Spleen (tissue), 11 donors: Measurements from ENCODE around the gene UFD1. TPM values are rescaled to one million over a fixed set of nuclear protein-coding genes. Genes with fewer than 3 reads are reported as not detected.

Source experiments
- DNase-seq: peaks from one replicate; pipeline ENCODE4 v3.0.0-alpha.2; 2020
- H3K27ac ChIP-seq, 8 donors: fragments of 200-600 bp; sonication (generic) in 7 of 8; 1 replicate in 4 of 8; 2 replicates in 4 of 8; pipeline versions ENCODE4 v1.5.0 to v1.8.0; 2016 to 2021; ENCODE audit warnings: inconsistent platforms in 4 of 8, mild to moderate bottlenecking in 4 of 8, moderate library complexity in 1 of 8
- H3K27me3 ChIP-seq, 7 donors: fragments of 200-600 bp; sonication (generic) in 6 of 7; replicated peaks in 1 of 7; 1 replicate in 4 of 7; 2 replicates in 3 of 7; pipeline versions ENCODE4 v1.5.0 to v1.8.0; 2016 to 2021; ENCODE audit warnings: inconsistent platforms in 3 of 7, mild to moderate bottlenecking in 1 of 7
- H3K36me3 ChIP-seq, 6 donors: fragments of 200-600 bp; sonication (generic) in 5 of 6; 1 replicate in 4 of 6; 2 replicates in 2 of 6; pipeline versions ENCODE4 v1.5.0 to v1.8.0; 2016 to 2021; ENCODE audit warnings: inconsistent platforms in 2 of 6
- H3K4me1 ChIP-seq, 6 donors: fragments of 200-600 bp; sonication (generic) in 5 of 6; 1 replicate in 3 of 6; 2 replicates in 3 of 6; pipeline versions ENCODE4 v1.5.0 to v1.8.0; 2016 to 2021; ENCODE audit warnings: inconsistent platforms in 3 of 6
- H3K4me3 ChIP-seq, 8 donors: fragments of 200-600 bp; sonication (generic) in 7 of 8; 1 replicate in 4 of 8; 2 replicates in 4 of 8; pipeline versions ENCODE4 v1.5.0 to v1.8.0; 2016 to 2021; ENCODE audit warnings: inconsistent platforms in 4 of 8, mild to moderate bottlenecking in 4 of 8, moderate library complexity in 2 of 8
- H3K9me3 ChIP-seq, 8 donors: fragments of 200-600 bp; sonication (generic) in 7 of 8; 1 replicate in 4 of 8; 2 replicates in 4 of 8; pipeline versions ENCODE4 v1.5.0 to v1.8.0; 2016 to 2021; ENCODE audit warnings: inconsistent platforms in 4 of 8
- CTCF ChIP-seq, 11 experiments: fragments of 200-600 bp in 7 of 11; fragments of 450-650 bp in 4 of 11; sonication (generic) in 4 of 11; IDR thresholded peaks in 8 of 11; conservative IDR thresholded peaks in 3 of 11; 1 replicate in 7 of 11; 2 replicates in 4 of 11; pipeline versions ENCODE4 v1.4.0 to v1.8.0; 2016 to 2021; ENCODE audit warnings: antibody characterized with exemption in 11 of 11, inconsistent platforms in 4 of 11, mild to moderate bottlenecking in 1 of 11
- POLR2A ChIP-seq, 3 donors: fragments of 450-650 bp; IDR thresholded peaks; one replicate each; pipeline ENCODE4 v1.5.1; 2017; ENCODE audit warnings: antibody characterized with exemption in 3 of 3, mild to moderate bottlenecking in 1 of 3
- POLR2AphosphoS5 ChIP-seq, 3 donors: sonication (generic); formaldehyde crosslinking; IDR thresholded peaks; one replicate each; pipeline ENCODE4 v1.5.1; 2017; ENCODE audit warnings: antibody characterized with exemption in 3 of 3
- WGBS, 5 donors: extraction: QIAGEN DNeasy Blood & Tissue Kit in 3 of 5; methylation state at CpG; one replicate each; pipeline versions ENCODE4 v1.1.5 to v1.1.7; 2013 to 2018; 5-methylcytosine and 5-hydroxymethylcytosine counted together
- intact Hi-C: fragments of 100-400 bp; cut with DNase I; formaldehyde crosslinking; loops from one replicate; pipeline ENCODE4 v1.15.0; 2023; ENCODE audit warnings: low total_unique reads
- polyA plus RNA-seq, 3 donors: library from polyadenylated mRNA; stranded (reverse); fragments of 200-250 nt; gene quantifications; one replicate each; pipeline ENCODE4 v1.2.1, GENCODE V29; 2013
- total RNA-seq, 7 donors: library from RNA; depleted of rRNA in 3 of 7; stranded (reverse); fragments of >200 nt in 3 of 7; fragmentation: NEBNext Ultra II Directional in 4 of 7; extraction: Animal tissue kit (Norgen Biotek cat#: 25700) in 4 of 7; gene quantifications; one replicate each; pipeline versions ENCODE4 v1.1.0 to v1.2.1, GENCODE V29; 2016 to 2021
- donor health status: healthy with polysubstance abuse.
- donor health status: DM: no; HTN: no; CAD: no; lungs with moderate emphysema.
- donor health status: DM: no; HTN: no; CAD: no.
- donor health status: Bipolar disorder and iron deficiency.
- donor health status: healthy.
- donor health status: DM: no; HTN: no; CAD: no.
- donor health status: DM: yes; HTN: yes; CAD: no.

UFD1 gene
- total and polyA plus RNA-seq, 10 donors: 35.6 to 55.4 (median 42.4) TPM

- intact Hi-C loops: no loop called here
- peaks cover 8 to 100% (median 85%) of the 10 kb centered on the region in 6 donors for H3K36me3 ChIP-seq
- no peak overlapping the region for H3K4me3 ChIP-seq
- H3K9me3 ChIP-seq: no peaks in the 10 kb centered on the region
- WGBS, 5 donors: 87 to 92% (median 89%) methylated on average over 4 of the region's 4 CpGs
- H3K4me1 ChIP-seq: no peaks in the 10 kb centered on the region
- no peak for TF ChIP-seq CTCF (IDR thresholded peaks at IDR 0.05 in 8 of 11, conservative IDR thresholded peaks at IDR 0.05 in 3 of 11)
- no peak for TF ChIP-seq POLR2AphosphoS5 (IDR thresholded peaks at IDR 0.05)
- TF ChIP-seq POLR2A (IDR thresholded peaks at IDR 0.05): no peak
- no peak for DNase-seq
- H3K27ac ChIP-seq: no peak overlapping the region
- no peaks in the 10 kb centered on the region for H3K27me3 ChIP-seq
Observed at GRCh38 chr22:19464975-19465374, 14.0 kb downstream of the UFD1 start.

GRCh38 chr22:19464546-19464945 lies 14.4 kb downstream of the UFD1 start:
- Histone ChIP-seq H3K27me3 (no peaks in the 10 kb centered on the region), H3K4me1 (no peaks in the 10 kb centered on the region), H3K27ac (no peak overlapping the region), H3K9me3 (no peaks in the 10 kb centered on the region), H3K4me3 (no peak overlapping the region), H3K36me3 (peaks cover 8 to 100% (median 84%) of the 10 kb centered on the region in 6 donors)
- no peak for TF ChIP-seq POLR2A (IDR thresholded peaks at IDR 0.05)
- TF ChIP-seq CTCF (IDR thresholded peaks at IDR 0.05 in 8 of 11, conservative IDR thresholded peaks at IDR 0.05 in 3 of 11): no peak
- no peak for TF ChIP-seq POLR2AphosphoS5 (IDR thresholded peaks at IDR 0.05)
- intact Hi-C loops: no loop called here
- WGBS, 5 donors: 62 to 87% (median 71%) methylated on average over 1 of the region's 1 CpG
- no peak for DNase-seq

- DNase-seq: no peak
- no peaks in the 10 kb centered on the region for H3K4me1 ChIP-seq
- TF ChIP-seq CTCF (IDR thresholded peaks at IDR 0.05 in 8 of 11, conservative IDR thresholded peaks at IDR 0.05 in 3 of 11): no peak
- no peak for TF ChIP-seq POLR2AphosphoS5 (IDR thresholded peaks at IDR 0.05)
- no peak for TF ChIP-seq POLR2A (IDR thresholded peaks at IDR 0.05)
- no peak overlapping the region for H3K27ac ChIP-seq
- WGBS, 5 donors: 74 to 86% (median 80%) methylated on average over 7 of the region's 7 CpGs
- H3K9me3 ChIP-seq: no peaks in the 10 kb centered on the region
- intact Hi-C loops: no loop called here
- no peaks in the 10 kb centered on the region for H3K27me3 ChIP-seq
- peaks cover 8 to 100% (median 79%) of the 10 kb centered on the region in 6 donors for H3K36me3 ChIP-seq
- H3K4me3 ChIP-seq: no peak overlapping the region
Observed at GRCh38 chr22:19463491-19464469, 15.2 kb downstream of the UFD1 start.

GRCh38 chr22:19463008-19463407 lies 16.0 kb downstream of the UFD1 start:
- TF ChIP-seq POLR2AphosphoS5 (IDR thresholded peaks at IDR 0.05): no peak
- no peak for TF ChIP-seq CTCF (IDR thresholded peaks at IDR 0.05 in 8 of 11, conservative IDR thresholded peaks at IDR 0.05 in 3 of 11)
- no peak for TF ChIP-seq POLR2A (IDR thresholded peaks at IDR 0.05)
- no peak overlapping the region for H3K4me3 ChIP-seq
- H3K4me1 ChIP-seq: no peaks in the 10 kb centered on the region
- H3K9me3 ChIP-seq: no peaks in the 10 kb centered on the region
- no peaks in the 10 kb centered on the region for H3K27me3 ChIP-seq
- no peak overlapping the region for H3K27ac ChIP-seq
- intact Hi-C loops: no loop called here
- H3K36me3 ChIP-seq: peaks cover 8 to 100% (median 76%) of the 10 kb centered on the region in 6 donors
- WGBS, 5 donors: 94 to 98% (median 96%) methylated on average over 1 of the region's 1 CpG
- no peak for DNase-seq
